ENCODE data around the gene ADAMTSL5. TPM values are rescaled to one million over a fixed set of nuclear protein-coding genes. Genes with fewer than 3 reads are reported as not detected.
"Not testable (repeated sequence)": the region's sequence is repeated elsewhere in the genome, so short reads cannot be mapped to it uniquely, and the experiment has no call there.

ADAMTSL5 gene
- total and polyA plus RNA-seq, 8 donors: 1.1 to 29.5 (median 1.8) TPM; not detected in 2

DNA sequence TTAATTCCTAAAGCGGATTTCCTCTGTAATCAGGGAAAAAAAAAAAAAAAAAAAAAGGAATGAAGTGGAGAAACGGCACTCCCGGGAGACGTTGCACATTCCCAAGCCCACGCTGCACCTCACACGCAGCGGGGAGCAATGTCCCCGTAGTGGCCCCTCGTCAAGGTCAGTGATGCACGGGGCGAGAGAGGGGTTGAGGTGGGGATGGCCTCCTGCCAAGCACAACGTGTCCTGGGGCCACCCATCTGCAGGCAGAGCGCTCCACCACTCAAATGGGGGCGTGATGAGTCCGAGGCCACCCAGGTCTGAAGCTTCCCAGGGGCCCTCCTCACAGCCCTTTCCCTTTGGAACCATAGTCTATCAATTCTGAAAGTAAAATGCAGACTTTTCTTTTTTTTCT, 26.2 kb upstream of the ADAMTSL5 start:
- WGBS, 5 donors: 28 to 42% (median 34%) methylated on average over 15 of the region's 15 CpGs
- intact Hi-C loops (cut with DNase I; ENCODE audit: low total_unique reads): no loop called here
- Histone ChIP-seq H3K27ac (no peak overlapping the region), H3K9me3 (no peaks in the 10 kb centered on the region), H3K36me3 (no peaks in the 10 kb centered on the region), H3K4me1 (peaks cover 0 to 12% (median 4%) of the 10 kb centered on the region in 4 donors), H3K27me3 (peaks cover 0 to 82% (median 18%) of the 10 kb centered on the region in 3 donors), H3K4me3 (no peak overlapping the region)
- TF ChIP-seq, protein P1, sequence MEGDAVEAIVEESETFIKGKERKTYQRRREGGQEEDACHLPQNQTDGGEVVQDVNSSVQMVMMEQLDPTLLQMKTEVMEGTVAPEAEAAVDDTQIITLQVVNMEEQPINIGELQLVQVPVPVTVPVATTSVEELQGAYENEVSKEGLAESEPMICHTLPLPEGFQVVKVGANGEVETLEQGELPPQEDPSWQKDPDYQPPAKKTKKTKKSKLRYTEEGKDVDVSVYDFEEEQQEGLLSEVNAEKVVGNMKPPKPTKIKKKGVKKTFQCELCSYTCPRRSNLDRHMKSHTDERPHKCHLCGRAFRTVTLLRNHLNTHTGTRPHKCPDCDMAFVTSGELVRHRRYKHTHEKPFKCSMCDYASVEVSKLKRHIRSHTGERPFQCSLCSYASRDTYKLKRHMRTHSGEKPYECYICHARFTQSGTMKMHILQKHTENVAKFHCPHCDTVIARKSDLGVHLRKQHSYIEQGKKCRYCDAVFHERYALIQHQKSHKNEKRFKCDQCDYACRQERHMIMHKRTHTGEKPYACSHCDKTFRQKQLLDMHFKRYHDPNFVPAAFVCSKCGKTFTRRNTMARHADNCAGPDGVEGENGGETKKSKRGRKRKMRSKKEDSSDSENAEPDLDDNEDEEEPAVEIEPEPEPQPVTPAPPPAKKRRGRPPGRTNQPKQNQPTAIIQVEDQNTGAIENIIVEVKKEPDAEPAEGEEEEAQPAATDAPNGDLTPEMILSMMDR (IDR thresholded peaks at IDR 0.05): no peak
- TF ChIP-seq EP300 (IDR thresholded peaks at IDR 0.05) (no peak), POLR2AphosphoS5 (IDR thresholded peaks at IDR 0.05) (no peak), POLR2A (IDR thresholded peaks at IDR 0.05) (no peak)
- no peak for DNase-seq

DNA sequence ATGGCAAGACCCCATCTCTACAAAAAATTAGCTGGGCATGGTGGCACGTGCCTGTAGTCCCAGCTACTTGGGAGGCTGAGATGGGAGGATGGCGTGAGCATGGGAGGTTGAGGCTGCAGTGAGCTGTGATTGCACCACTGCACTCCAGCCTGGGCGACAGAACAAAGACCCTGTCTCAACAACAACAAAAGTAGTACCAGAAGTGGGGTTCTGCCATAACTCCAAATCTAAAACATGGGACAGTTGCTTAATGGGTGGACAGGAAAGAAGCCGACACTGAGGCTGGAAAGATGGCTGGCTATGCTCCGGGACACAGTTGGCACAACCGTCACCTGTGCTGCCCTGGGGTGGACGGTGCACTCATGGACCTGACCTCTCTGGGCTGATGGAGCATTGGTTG, 22.9 kb upstream of the ADAMTSL5 start:
- intact Hi-C loops (cut with DNase I; ENCODE audit: low total_unique reads); H3K27ac ChIP-seq; H3K4me3 ChIP-seq; H3K36me3 ChIP-seq; H3K9me3 ChIP-seq; DNase-seq; H3K4me1 ChIP-seq: not testable (repeated sequence)
- WGBS, 5 donors: 88 to 96% (median 93%) methylated on average over 7 of the region's 7 CpGs
- H3K27me3 ChIP-seq: peaks cover 0 to 84% (median 25%) of the 10 kb centered on the region in 3 donors

DNA sequence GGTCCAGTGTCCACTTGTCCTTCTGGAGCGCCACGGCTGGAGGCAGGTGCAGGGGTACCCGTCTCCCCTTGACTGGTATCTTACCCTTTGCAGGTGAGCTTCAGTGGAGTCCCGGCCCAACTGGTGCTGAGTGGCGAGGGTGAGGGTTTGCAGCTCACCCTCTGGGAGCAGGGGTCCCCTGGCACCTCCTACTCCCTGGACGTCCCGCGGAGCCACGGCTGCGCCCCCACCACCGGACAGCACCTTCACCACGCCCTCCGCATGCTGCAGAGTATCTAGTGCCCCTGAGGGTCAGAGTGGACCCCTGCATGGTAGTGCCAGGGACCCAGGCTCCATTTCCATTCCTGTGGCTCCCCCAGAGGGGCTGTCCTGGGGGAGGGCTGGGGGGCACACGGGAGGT, 22.2 kb upstream of the ADAMTSL5 start:
- Histone ChIP-seq H3K9me3 (no peaks in the 10 kb centered on the region), H3K27me3 (peaks cover 0 to 82% (median 20%) of the 10 kb centered on the region in 3 donors), H3K36me3 (no peaks in the 10 kb centered on the region), H3K27ac (no peak overlapping the region), H3K4me3 (no peak overlapping the region), H3K4me1 (peaks cover 0 to 3% (median 0%) of the 10 kb centered on the region in 4 donors)
- no peak for DNase-seq
- TF ChIP-seq EP300 (IDR thresholded peaks at IDR 0.05) (no peak), POLR2A (IDR thresholded peaks at IDR 0.05) (no peak), POLR2AphosphoS5 (IDR thresholded peaks at IDR 0.05) (no peak)
- TF ChIP-seq, protein P1 (IDR thresholded peaks at IDR 0.05): no peak
- WGBS, 5 donors: 77 to 87% (median 85%) methylated on average over 3 to 14 of the region's 14 CpGs
- intact Hi-C loops (cut with DNase I; ENCODE audit: low total_unique reads): no loop called here

DNA sequence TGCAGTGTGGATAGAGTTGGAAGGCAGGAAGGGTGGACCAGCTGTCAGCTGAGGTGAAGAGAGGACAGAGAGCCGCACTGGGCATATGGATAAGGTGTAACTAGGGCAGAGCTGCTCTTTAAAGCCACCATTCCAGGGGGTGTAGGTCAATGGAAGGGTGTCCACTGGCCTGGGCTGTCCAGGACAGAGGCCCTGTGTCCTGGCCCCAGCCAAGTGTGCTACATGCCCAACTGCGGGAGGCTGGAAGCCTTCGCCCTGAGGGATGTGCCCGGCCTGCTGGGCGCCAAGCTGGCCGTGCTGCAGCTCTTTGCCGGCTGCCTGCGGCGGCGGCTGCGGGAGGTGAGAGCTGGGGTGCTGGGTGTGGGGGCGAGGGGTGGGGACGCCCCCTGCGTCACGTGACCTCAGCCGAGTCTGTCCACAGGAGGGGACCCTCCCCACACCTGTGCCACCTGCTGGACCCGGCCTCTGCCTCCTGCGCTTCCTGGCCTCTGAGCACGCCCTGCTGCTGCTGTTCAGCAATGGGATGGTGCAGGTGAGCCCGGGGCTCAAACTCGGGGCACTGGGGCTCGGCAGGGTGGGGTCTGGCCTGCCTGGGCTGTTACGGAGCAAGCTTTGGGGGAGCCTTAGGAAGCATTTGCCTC, 20.8 kb upstream of the ADAMTSL5 start:
- H3K27me3 ChIP-seq: peaks cover 0 to 85% (median 31%) of the 10 kb centered on the region in 3 donors
- no peak overlapping the region for H3K4me3 ChIP-seq
- H3K9me3 ChIP-seq: no peaks in the 10 kb centered on the region
- DNase-seq: no peak
- 56 to 84% (median 70%) methylated on average over 12 to 23 of the region's 23 CpGs for WGBS, 5 donors
- intact Hi-C loops (cut with DNase I; ENCODE audit: low total_unique reads): no loop called here
- no peaks in the 10 kb centered on the region for H3K36me3 ChIP-seq
- H3K4me1 ChIP-seq: no peaks in the 10 kb centered on the region
- TF ChIP-seq POLR2A (IDR thresholded peaks at IDR 0.05) (no peak), EP300 (IDR thresholded peaks at IDR 0.05) (no peak), POLR2AphosphoS5 (IDR thresholded peaks at IDR 0.05) (no peak)
- TF ChIP-seq, protein P1 (IDR thresholded peaks at IDR 0.05): no peak
- no peak overlapping the region for H3K27ac ChIP-seq

DNA sequence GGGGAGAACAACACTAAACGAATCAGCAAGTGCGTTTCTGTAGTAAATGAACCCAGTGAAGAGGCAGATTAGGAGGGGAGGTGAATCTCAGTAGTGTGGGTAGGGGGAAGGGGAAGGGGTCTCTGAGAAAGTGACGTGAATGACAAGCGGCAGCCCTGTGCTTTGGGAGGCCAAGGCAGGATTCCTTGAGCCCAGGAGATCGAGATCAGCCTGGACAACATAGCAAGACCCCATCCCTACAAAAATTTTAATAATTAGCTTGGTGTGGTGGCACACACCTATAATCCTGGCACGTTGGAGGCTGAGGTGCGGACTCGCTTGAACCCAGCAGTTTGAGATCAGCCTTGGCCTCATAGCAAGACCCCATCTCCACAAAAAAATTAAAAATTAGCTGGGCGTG, 19.2 kb upstream of the ADAMTSL5 start:
- H3K4me1 ChIP-seq: no peaks in the 10 kb centered on the region
- no peaks in the 10 kb centered on the region for H3K36me3 ChIP-seq
- no peak for DNase-seq
- no peaks in the 10 kb centered on the region for H3K9me3 ChIP-seq
- H3K27ac ChIP-seq: no peak overlapping the region
- intact Hi-C loops (cut with DNase I; ENCODE audit: low total_unique reads): no loop called here
- 83 to 88% (median 86%) methylated on average over 9 of the region's 9 CpGs for WGBS, 5 donors
- H3K27me3 ChIP-seq: peaks cover 0 to 85% (median 28%) of the 10 kb centered on the region in 3 donors
- no peak for TF ChIP-seq EP300 (IDR thresholded peaks at IDR 0.05)
- TF ChIP-seq, protein P1 (IDR thresholded peaks at IDR 0.05): no peak
- TF ChIP-seq POLR2AphosphoS5 (IDR thresholded peaks at IDR 0.05): no peak
- no peak for TF ChIP-seq POLR2A (IDR thresholded peaks at IDR 0.05)
- H3K4me3 ChIP-seq: no peak overlapping the region

Data from stomach (tissue), 9 donors.